Adrenal gland (tissue), 5 donors: ENCODE measurements around the gene HMHB1.

Experiments used
- CTCF ChIP-seq, 6 experiments: fragments of 450-650 bp in 4 of 6; fragments of 200-600 bp in 2 of 6; sonication (generic) in 1 of 6; IDR thresholded peaks; 1 replicate in 5 of 6; 2 replicates in 1 of 6; pipeline versions ENCODE4 v1.5.1 to v1.8.0; 2016 to 2021; ENCODE audit warnings: antibody characterized with exemption in 6 of 6, mild to moderate bottlenecking in 2 of 6, moderate library complexity in 1 of 6
- POLR2A ChIP-seq, 2 donors: fragments of 450-650 bp; IDR thresholded peaks; one replicate each; pipeline ENCODE4 v1.6.1; 2017; ENCODE audit warnings: antibody characterized with exemption in 2 of 2, mild to moderate bottlenecking in 2 of 2, moderate library complexity in 1 of 2
- donor health status: DM: no; HTN: no; CAD: no.

DNA sequence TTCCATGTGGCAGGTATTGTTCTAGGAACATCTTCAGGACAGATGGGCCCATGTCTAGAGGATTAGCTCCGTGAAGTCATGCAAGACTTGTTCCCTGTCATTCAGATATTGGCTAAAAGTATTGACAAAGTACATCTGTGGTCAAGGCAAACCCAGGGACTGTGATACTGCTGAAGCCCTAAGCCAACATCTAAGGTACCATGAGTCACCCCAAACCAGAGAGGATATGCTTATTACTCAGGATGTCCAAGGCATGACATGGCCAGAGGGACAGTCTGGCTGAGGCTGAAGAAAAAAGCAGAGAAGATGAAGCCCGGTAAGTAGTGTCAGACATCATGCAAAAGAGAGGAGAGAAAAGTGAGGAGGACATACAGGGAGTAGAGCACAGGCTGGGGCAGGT, 31.0 kb downstream of the HMHB1 start:
- TF ChIP-seq CTCF (IDR thresholded peaks at IDR 0.05) (no peak), POLR2A (IDR thresholded peaks at IDR 0.05) (no peak)
